Germinal center (tissue), 1 donor: ENCODE results near the gene MTERF2.

Experiments used
- DNase-seq: peaks from one replicate; pipeline ENCODE4 v3.0.0; 2012; ENCODE audit warnings: mixed read lengths, low spot score

Gene MTERF2

DNA sequence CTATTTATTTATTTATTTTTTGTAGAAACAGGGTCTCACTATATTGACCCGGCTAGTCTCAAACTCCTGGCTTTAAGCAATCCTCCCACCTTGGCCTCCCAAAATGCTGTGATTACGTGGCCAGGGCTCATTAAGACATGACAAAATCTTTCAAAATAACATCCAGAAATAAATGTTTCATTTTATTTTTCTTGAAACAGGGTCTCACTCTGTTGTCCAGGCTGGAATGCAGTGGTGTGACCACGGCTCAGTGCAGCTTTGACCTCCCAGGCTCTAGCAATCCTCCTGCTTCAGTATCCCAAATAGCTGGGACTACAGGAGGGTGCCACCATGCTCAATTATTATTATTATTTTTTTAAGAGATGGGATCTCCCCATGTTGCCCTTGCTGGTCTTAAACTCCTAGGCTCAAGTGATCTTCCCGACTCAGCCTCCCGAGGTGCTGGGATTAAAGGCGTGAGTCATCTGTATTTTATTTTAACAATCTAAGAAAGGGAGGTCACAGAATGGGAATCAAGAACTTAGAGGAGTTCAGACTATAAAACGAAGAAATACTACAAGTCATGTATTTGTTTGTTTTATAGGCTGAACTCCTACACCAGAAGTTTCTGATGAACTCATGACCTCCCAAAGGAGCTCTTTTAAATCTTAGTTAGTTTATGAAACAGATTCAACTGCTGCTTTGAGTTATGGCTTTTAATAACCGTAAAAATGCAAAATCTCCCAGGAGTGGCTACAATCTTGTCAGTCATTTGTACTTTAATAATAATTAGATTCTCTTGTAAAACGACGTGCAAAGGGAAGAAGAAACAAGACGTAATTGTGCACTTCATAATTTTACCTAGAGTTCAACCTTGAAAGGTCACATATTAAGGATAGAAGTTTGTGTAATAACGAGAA lies 33.3 kb downstream of the MTERF2 start:
- no peak for DNase-seq

DNA sequence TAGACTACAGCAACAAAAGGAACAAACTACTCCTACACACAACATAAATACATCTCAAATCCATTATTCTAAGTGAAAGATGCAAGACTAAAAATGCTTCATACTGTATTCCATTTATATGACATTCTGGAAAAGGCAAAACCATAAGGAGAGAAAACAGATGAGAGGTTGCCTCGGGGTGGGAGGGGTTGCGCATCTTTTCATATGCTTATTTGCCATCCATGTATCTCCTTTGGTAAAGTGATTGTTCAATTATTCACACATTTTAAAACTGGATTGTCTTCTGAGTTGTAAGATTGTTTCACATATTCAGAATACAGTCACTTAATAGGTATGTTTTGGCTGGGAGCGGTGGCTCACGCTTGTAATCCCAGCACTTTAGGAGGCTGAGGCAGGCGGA lies 36.4 kb downstream of the MTERF2 start:
- DNase-seq = no peak

DNA sequence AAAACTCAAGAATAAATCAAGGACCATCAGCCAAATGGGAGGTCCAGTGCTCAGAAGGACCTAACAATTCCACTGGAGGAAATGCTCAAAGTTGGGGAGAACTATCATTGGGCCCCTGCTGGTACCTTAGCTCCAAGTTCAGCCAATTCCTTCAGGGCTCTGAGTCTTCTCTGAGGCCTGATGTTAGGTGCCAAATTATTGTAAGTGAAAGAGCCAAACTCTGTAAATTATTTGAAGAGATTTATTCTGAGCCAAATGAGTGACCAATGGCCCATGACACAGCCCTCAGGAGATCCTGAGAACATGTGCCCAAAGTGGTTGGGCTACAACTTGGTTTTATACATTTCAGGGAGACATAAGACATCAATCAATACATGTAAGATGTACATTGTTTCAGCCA lies 39.5 kb downstream of the MTERF2 start:
- DNase-seq = no peak

DNA sequence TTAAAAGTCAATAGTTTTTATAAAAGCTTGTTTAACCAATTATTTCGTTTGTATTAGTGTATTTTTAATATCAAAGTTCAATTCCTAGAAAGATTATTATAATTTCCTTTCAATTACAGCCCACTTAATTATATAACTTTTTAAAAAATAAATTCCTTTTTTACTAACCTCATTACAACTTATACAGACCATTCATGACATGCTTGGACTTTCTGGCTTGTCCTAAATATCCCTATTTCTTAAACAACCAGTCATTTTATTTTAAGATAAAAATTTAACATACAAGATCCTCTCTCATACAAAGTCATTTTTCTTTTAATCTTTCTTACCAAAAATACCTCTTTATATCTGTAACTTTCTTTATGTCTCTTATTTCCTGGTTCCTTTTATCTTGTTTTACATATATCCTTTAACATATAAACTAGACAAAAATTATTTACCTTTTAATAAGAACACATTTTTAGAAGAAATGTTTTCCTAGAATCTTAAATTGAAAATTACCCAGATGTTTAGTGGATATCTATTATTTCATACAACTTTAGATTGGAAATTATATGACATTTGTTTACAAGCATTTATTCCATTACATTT lies 41.6 kb downstream of the MTERF2 start:
- DNase-seq = no peak

DNA sequence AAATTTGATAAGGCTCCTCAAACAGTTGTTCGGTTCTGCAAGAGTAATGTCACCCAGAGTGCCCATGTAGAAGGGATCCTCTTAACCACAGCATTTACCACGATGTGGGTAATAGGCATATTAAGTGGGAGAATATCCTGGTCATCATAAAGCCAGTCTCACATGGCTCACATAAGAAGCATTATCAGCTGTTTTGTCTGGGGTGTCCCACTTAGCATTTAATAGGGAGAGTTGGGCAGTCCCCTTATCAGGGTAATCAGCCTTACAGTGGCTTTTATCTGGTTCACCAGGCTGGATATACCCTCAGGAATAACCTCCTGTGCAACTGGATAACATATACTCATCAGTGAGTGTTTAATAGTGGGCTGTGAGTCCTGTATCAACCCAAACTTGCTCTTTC lies 44.2 kb downstream of the MTERF2 start:
- DNase-seq = no peak

DNA sequence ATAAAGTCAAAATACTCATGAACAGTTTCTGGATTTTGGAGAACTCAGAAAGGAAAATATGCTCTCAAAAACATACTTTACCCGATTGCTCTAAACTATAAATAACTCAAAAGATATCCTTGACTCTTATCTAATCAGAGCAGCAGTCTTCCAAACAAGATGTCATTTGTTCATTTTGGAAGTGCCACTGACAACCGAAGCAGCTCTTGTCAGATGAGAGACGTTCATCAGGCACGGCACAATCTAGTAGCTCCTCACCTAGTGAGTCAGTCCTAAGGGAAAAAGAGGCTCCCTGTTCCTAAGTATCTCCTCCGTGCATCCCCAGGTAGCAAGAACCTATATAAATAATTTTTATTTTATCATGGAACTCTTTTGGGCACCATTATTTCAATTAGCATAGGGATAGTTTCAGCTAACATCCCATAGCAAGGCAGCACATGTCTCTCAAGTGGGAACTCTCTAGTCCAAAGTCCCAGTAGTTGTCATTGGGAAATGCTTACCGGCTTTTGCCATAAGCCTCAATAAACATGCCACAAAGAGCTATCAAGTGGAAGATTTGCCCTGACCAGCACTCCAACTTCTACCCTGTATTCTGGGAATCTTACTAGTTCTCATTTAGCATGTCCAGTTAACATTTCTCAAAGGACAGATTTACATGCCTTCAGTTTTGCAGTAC lies 45.3 kb downstream of the MTERF2 start:
- DNase-seq = no peak

DNA sequence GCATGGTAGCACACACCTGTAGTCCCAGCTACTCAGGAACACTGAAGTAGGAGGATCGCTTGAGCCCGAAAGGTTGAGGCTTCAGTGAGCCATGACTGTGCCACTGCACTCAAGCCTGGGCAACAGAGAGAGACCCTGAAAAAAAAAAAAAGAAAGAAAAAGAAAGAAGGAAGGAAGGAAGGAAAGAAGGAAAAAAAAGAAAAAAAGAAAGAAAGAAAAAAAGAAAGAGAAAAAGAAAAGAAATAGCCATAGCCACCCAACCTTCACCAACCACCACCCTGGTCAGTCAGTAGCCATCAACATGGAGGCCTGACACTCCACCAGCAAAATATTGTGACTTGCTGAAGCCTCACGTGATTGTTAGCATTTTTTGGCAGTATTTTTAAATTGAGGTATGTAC lies 52.7 kb downstream of the MTERF2 start:
- no peak for DNase-seq
